Neural cell (in vitro differentiated cells): ENCODE data around the gene MYO1D.

Experiments used
- EP300 ChIP-seq: fragments of 450-650 bp; conservative IDR thresholded peaks from 2 replicates; pipeline ENCODE4 v1.6.1; 2014; ENCODE audit warnings: antibody characterized with exemption, mild to moderate bottlenecking, moderate library complexity; ENCODE audit not compliant: poor library complexity, severe bottlenecking
- EZH2 ChIP-seq: fragments of 200-600, 300-800 bp; shearing (Covaris generic), sonication (generic); IDR thresholded peaks from 2 replicates; pipeline ENCODE4 v1.6.1; 2014; ENCODE audit warnings: antibody characterized with exemption, low read length, borderline replicate concordance, mild to moderate bottlenecking; ENCODE audit not compliant: insufficient read depth, poor library complexity, severe bottlenecking
- POLR2AphosphoS5 ChIP-seq: IDR thresholded peaks from 2 replicates; pipeline ENCODE4 v1.6.1; 2012
- RAD21 ChIP-seq: fragments of 450-650 bp; conservative IDR thresholded peaks from 2 replicates; pipeline ENCODE4 v1.6.1; 2014; ENCODE audit warnings: antibody characterized with exemption, mild to moderate bottlenecking, moderate library complexity
- SMC3 ChIP-seq: fragments of 450-650 bp; conservative IDR thresholded peaks from 2 replicates; pipeline ENCODE4 v1.6.1; 2014; ENCODE audit warnings: antibody characterized with exemption, mild to moderate bottlenecking, moderate library complexity; ENCODE audit not compliant: poor library complexity
- TAF1 ChIP-seq: IDR thresholded peaks from 2 replicates; pipeline ENCODE4 v1.6.1; 2012; ENCODE audit warnings: low read depth
- TF ChIP-seq, protein P1 (sequence below): fragments of 450-650 bp; IDR thresholded peaks from 2 replicates; pipeline ENCODE4 v1.5.1; 2014; ENCODE audit warnings: antibody characterized with exemption, mild to moderate bottlenecking, moderate library complexity; ENCODE audit not compliant: poor library complexity, severe bottlenecking
- TF ChIP-seq, protein P2 (sequence below): IDR thresholded peaks from 2 replicates; pipeline ENCODE4 v1.6.1; 2012; ENCODE audit warnings: borderline replicate concordance

DNA sequence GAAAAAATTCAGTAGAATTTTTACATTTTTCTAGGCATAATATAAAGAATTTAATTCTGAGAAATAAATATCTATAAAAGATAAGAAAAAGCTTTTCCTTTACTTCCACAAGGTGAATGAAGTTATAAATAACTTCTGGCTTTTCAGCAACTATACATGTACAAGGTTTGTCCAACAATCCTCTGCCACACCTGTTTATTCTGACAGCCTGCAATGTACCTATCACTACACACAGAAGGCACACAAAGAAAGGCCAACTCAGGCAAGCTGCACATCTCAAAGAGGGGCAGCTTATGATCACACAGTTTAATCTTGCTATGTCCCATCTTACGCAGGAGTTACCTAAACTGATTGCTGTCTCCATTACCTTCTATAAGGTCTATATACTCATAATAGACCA is 120.2 kb downstream of the MYO1D start:
- TF ChIP-seq, protein P1, sequence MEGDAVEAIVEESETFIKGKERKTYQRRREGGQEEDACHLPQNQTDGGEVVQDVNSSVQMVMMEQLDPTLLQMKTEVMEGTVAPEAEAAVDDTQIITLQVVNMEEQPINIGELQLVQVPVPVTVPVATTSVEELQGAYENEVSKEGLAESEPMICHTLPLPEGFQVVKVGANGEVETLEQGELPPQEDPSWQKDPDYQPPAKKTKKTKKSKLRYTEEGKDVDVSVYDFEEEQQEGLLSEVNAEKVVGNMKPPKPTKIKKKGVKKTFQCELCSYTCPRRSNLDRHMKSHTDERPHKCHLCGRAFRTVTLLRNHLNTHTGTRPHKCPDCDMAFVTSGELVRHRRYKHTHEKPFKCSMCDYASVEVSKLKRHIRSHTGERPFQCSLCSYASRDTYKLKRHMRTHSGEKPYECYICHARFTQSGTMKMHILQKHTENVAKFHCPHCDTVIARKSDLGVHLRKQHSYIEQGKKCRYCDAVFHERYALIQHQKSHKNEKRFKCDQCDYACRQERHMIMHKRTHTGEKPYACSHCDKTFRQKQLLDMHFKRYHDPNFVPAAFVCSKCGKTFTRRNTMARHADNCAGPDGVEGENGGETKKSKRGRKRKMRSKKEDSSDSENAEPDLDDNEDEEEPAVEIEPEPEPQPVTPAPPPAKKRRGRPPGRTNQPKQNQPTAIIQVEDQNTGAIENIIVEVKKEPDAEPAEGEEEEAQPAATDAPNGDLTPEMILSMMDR, result no peak
- no peak for TF ChIP-seq SMC3
- no peak for TF ChIP-seq RAD21
- no peak for TF ChIP-seq EZH2
- no peak for TF ChIP-seq POLR2AphosphoS5
- TF ChIP-seq EP300, result no peak
- TF ChIP-seq, protein P2, sequence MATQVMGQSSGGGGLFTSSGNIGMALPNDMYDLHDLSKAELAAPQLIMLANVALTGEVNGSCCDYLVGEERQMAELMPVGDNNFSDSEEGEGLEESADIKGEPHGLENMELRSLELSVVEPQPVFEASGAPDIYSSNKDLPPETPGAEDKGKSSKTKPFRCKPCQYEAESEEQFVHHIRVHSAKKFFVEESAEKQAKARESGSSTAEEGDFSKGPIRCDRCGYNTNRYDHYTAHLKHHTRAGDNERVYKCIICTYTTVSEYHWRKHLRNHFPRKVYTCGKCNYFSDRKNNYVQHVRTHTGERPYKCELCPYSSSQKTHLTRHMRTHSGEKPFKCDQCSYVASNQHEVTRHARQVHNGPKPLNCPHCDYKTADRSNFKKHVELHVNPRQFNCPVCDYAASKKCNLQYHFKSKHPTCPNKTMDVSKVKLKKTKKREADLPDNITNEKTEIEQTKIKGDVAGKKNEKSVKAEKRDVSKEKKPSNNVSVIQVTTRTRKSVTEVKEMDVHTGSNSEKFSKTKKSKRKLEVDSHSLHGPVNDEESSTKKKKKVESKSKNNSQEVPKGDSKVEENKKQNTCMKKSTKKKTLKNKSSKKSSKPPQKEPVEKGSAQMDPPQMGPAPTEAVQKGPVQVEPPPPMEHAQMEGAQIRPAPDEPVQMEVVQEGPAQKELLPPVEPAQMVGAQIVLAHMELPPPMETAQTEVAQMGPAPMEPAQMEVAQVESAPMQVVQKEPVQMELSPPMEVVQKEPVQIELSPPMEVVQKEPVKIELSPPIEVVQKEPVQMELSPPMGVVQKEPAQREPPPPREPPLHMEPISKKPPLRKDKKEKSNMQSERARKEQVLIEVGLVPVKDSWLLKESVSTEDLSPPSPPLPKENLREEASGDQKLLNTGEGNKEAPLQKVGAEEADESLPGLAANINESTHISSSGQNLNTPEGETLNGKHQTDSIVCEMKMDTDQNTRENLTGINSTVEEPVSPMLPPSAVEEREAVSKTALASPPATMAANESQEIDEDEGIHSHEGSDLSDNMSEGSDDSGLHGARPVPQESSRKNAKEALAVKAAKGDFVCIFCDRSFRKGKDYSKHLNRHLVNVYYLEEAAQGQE, result no peak
- no peak for TF ChIP-seq TAF1
